ENCODE measurements around the gene CERK.
"Not testable (repeated sequence)": the region's sequence is repeated elsewhere in the genome, so short reads cannot be mapped to it uniquely, and the experiment has no call there.

The CERK gene

GRCh38 chr22:46657996-46658947, 79.8 kb downstream of the CERK start:
- no peak for DNase-seq

GRCh38 chr22:46657655-46657953, 80.4 kb downstream of the CERK start:
- no peak for DNase-seq

GRCh38 chr22:46656856-46657654, 81.0 kb downstream of the CERK start:
- no peak for DNase-seq

- no peak for DNase-seq
Observed at GRCh38 chr22:46655861-46656608, 82.0 kb downstream of the CERK start.

GRCh38 chr22:46654927-46655595, 83.0 kb downstream of the CERK start:
- no peak for DNase-seq

GRCh38 chr22:46654426-46654825, 83.6 kb downstream of the CERK start:
- DNase-seq, result no peak

- DNase-seq, result no peak
Observed at GRCh38 chr22:46653596-46653995, 84.5 kb downstream of the CERK start.

- peak; percentile 70 for DNase-seq
Observed at GRCh38 chr22:46652847-46653331, 85.2 kb downstream of the CERK start.

GRCh38 chr22:46652081-46652846, 85.8 kb downstream of the CERK start:
- no peak for DNase-seq

- peak; percentile 83 for DNase-seq
Observed at GRCh38 chr22:46651316-46651715, 86.7 kb downstream of the CERK start.

- DNase-seq, result no peak
Observed at GRCh38 chr22:46650078-46650810, 87.8 kb downstream of the CERK start.

GRCh38 chr22:46649141-46650077, 88.6 kb downstream of the CERK start:
- peak; percentile 95 for DNase-seq

GRCh38 chr22:46648225-46648820, 89.7 kb downstream of the CERK start:
- not testable (repeated sequence) for DNase-seq

- no peak for DNase-seq
Observed at GRCh38 chr22:46646531-46647215, 91.4 kb downstream of the CERK start.

GRCh38 chr22:46642840-46643480, 95.1 kb downstream of the CERK start:
- DNase-seq, result not testable (repeated sequence)

GRCh38 chr22:46641811-46642266, 96.2 kb downstream of the CERK start:
- no peak for DNase-seq

- DNase-seq, result no peak
Observed at GRCh38 chr22:46640293-46641055, 97.6 kb downstream of the CERK start.

Measured in SHP77 treated with DMSO at 0.1 percent for 48 hours (cell line).